Measurements from ENCODE around the gene FGF18.

The FGF18 gene

DNA sequence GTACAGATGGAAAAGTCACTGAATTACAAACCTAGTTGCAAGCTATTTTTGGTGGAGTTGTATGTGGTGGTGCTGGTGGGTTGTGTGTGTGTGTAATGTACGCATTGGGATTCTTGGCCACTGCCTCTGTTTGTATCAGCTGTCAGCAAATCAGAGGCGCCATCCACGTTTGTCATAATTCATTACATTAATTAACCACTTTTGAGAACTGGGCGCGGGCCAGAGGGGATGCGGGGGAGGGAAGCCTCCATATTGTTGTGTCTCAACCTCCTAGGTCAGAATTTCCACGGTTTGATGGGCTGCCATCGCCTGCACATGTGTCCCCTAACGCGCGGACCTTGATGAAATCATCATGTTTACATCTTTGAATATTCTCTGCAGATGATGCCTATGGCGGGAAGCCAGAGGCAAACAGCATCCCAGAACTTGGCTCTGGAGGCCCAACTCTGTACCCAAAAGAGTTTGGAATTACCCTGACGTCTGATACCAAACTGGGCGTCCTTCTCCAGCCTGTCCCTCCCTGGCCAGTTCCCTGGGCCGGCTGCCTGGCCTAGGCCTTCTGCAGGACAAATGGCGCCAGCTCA is 54.9 kb downstream of the FGF18 start:
- WGBS, 2 donors (ENCODE audit: extremely low coverage in 2 of 2, insufficient read length in 2 of 2, insufficient replicate concordance in 1 of 2), result no CpG with 5 or more reads among the region's 16 CpGs

DNA sequence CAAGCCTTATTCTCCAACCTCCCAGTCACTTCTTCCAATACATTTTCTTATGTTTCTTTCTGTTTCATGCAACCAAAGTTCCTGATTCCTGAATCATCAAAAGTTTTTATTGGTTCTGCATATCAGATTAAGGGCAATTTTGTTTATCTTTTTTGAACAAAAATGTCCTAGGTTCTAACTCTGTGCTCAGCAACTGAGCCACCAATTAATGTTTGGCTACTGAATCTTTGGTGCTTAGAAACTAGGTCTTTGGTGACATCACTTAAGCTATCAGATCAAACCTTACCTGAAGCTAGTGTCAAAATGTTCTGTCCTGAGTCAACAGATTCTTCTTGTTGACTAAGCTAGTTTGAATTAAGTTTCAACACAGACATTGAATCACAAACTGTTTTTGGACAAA is 56.1 kb downstream of the FGF18 start:
- Histone ChIP-seq H3K4me1 (ENCODE audit: control insufficient read depth in 2 of 2, insufficient read depth in 1 of 2, low read depth in 1 of 2, low read length in 2 of 2) (no peaks in the 10 kb centered on the region), H3K14ac (ENCODE audit: low read length) (no peak overlapping the region), H2BK5ac (ENCODE audit: low read length) (no peak overlapping the region), H2BK12ac (ENCODE audit: low read length) (no peak overlapping the region), H4K91ac (ENCODE audit: low read depth, low read length, poor library complexity) (no peak overlapping the region), H3K27ac (replicated peaks; ENCODE audit: low read length) (no peak overlapping the region), H2BK120ac (ENCODE audit: low read depth, low read length) (no peak overlapping the region), H3K36me3 (replicated peaks in 1 of 2; ENCODE audit: control insufficient read depth in 2 of 2, insufficient read depth in 2 of 2, low read length in 2 of 2) (no peaks in the 10 kb centered on the region), H3K18ac (ENCODE audit: low read length) (no peak overlapping the region), H3K23ac (ENCODE audit: low read depth, low read length, poor library complexity) (no peak overlapping the region), H4K8ac (ENCODE audit: low read depth, low read length) (no peak overlapping the region), H3K79me1 (ENCODE audit: low read depth, low read length) (no peaks in the 10 kb centered on the region), H3K9me3 (replicated peaks in 1 of 2; ENCODE audit: control insufficient read depth in 2 of 2, insufficient read depth in 1 of 2, low read depth in 1 of 2, low read length in 2 of 2) (peaks cover 0 to 4% of the 10 kb centered on the region in 2 donors), H3K4me3 (ENCODE audit: low read length in 2 of 2) (no peak overlapping the region), H3K27me3 (ENCODE audit: control insufficient read depth in 3 of 3, insufficient read depth in 3 of 3, low read depth in 1 of 3, low read length in 3 of 3) (peaks cover 0 to 10% (median 0%) of the 10 kb centered on the region in 3 experiments), H3K9ac (ENCODE audit: low read depth, low read length, poor library complexity) (no peak overlapping the region), H2BK15ac (ENCODE audit: low read length) (no peak overlapping the region), H3K4me2 (ENCODE audit: insufficient read depth, low read length, poor library complexity, severe bottlenecking) (no peak overlapping the region), H2AK5ac (ENCODE audit: low read depth, low read length) (no peak overlapping the region), H2AFZ (ENCODE audit: low read length) (no peak overlapping the region), H3K4ac (ENCODE audit: low read length) (no peak overlapping the region)
- DNase-seq (ENCODE audit: low spot score), result no peak

More for the DNA sequence above, 54.9 kb downstream of the FGF18 start:
- H3K4me1 ChIP-seq (ENCODE audit: control insufficient read depth in 2 of 2, insufficient read depth in 1 of 2, low read depth in 1 of 2, low read length in 2 of 2), result peaks cover 2 to 4% of the 10 kb centered on the region in 2 donors
- H3K79me1 ChIP-seq (ENCODE audit: low read depth, low read length), result no peaks in the 10 kb centered on the region
- no peak overlapping the region for H2BK12ac ChIP-seq (ENCODE audit: low read length)
- no peak overlapping the region for H3K23ac ChIP-seq (ENCODE audit: low read depth, low read length, poor library complexity)
- no peak overlapping the region for H3K4me3 ChIP-seq (ENCODE audit: low read length in 2 of 2)
- H2BK5ac ChIP-seq (ENCODE audit: low read length), result no peak overlapping the region
- no peaks in the 10 kb centered on the region for H3K36me3 ChIP-seq (replicated peaks in 1 of 2; ENCODE audit: control insufficient read depth in 2 of 2, insufficient read depth in 2 of 2, low read length in 2 of 2)
- H4K91ac ChIP-seq (ENCODE audit: low read depth, low read length, poor library complexity), result no peak overlapping the region
- H3K4ac ChIP-seq (ENCODE audit: low read length), result no peak overlapping the region
- no peak overlapping the region for H2AFZ ChIP-seq (ENCODE audit: low read length)
- peaks cover 0 to 4% of the 10 kb centered on the region in 2 donors for H3K9me3 ChIP-seq (replicated peaks in 1 of 2; ENCODE audit: control insufficient read depth in 2 of 2, insufficient read depth in 1 of 2, low read depth in 1 of 2, low read length in 2 of 2)
- no peak overlapping the region for H3K4me2 ChIP-seq (ENCODE audit: insufficient read depth, low read length, poor library complexity, severe bottlenecking)
- H2AK5ac ChIP-seq (ENCODE audit: low read depth, low read length), result no peak overlapping the region
- H3K14ac ChIP-seq (ENCODE audit: low read length), result no peak overlapping the region
- H3K27ac ChIP-seq (replicated peaks; ENCODE audit: low read length), result no peak overlapping the region
- H4K8ac ChIP-seq (ENCODE audit: low read depth, low read length), result no peak overlapping the region
- no peak for DNase-seq (ENCODE audit: low spot score)
- H3K18ac ChIP-seq (ENCODE audit: low read length), result no peak overlapping the region
- no peak overlapping the region for H3K9ac ChIP-seq (ENCODE audit: low read depth, low read length, poor library complexity)
- peaks cover 0 to 9% (median 0%) of the 10 kb centered on the region in 3 experiments for H3K27me3 ChIP-seq (ENCODE audit: control insufficient read depth in 3 of 3, insufficient read depth in 3 of 3, low read depth in 1 of 3, low read length in 3 of 3)
- H2BK120ac ChIP-seq (ENCODE audit: low read depth, low read length), result no peak overlapping the region
- no peak overlapping the region for H2BK15ac ChIP-seq (ENCODE audit: low read length)

DNA sequence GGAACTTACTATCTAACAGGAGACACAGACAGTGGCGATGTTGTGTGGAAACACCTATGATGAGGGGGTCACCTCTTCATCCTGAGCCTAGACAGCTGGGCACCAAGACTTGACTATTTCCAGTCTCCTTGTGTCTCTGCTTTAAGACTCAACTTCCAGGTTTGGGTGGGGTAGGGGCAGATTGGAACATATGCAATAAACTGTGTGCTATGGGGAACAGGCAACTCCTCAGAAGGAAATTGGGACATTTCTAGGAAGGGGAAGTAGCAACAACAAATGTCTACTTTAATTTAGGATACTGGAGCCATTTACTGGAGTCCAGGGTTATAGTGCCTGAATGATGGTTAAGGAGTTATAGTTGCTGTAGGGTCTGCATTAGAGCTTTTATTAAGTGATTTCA is 57.3 kb downstream of the FGF18 start:
- H3K36me3 ChIP-seq (replicated peaks in 1 of 2; ENCODE audit: control insufficient read depth in 2 of 2, insufficient read depth in 2 of 2, low read length in 2 of 2), result no peaks in the 10 kb centered on the region
- no peaks in the 10 kb centered on the region for H3K79me1 ChIP-seq (ENCODE audit: low read depth, low read length)
- H3K4me1 ChIP-seq (ENCODE audit: control insufficient read depth in 2 of 2, insufficient read depth in 1 of 2, low read depth in 1 of 2, low read length in 2 of 2), result no peaks in the 10 kb centered on the region
- no peak overlapping the region for H2AK5ac ChIP-seq (ENCODE audit: low read depth, low read length)
- peaks cover 0 to 13% (median 0%) of the 10 kb centered on the region in 3 experiments for H3K27me3 ChIP-seq (ENCODE audit: control insufficient read depth in 3 of 3, insufficient read depth in 3 of 3, low read depth in 1 of 3, low read length in 3 of 3)
- no peak overlapping the region for H3K9ac ChIP-seq (ENCODE audit: low read depth, low read length, poor library complexity)
- no peak overlapping the region for H3K4me3 ChIP-seq (ENCODE audit: low read length in 2 of 2)
- H3K4ac ChIP-seq (ENCODE audit: low read length), result no peak overlapping the region
- H2AFZ ChIP-seq (ENCODE audit: low read length), result no peak overlapping the region
- peaks cover 0 to 2% of the 10 kb centered on the region in 2 donors for H3K9me3 ChIP-seq (replicated peaks in 1 of 2; ENCODE audit: control insufficient read depth in 2 of 2, insufficient read depth in 1 of 2, low read depth in 1 of 2, low read length in 2 of 2)
- H2BK5ac ChIP-seq (ENCODE audit: low read length), result no peak overlapping the region
- no peak overlapping the region for H2BK12ac ChIP-seq (ENCODE audit: low read length)
- WGBS, 2 donors (ENCODE audit: extremely low coverage in 2 of 2, insufficient read length in 2 of 2, insufficient replicate concordance in 1 of 2), result no CpG with 5 or more reads among the region's 1 CpG
- no peak overlapping the region for H2BK120ac ChIP-seq (ENCODE audit: low read depth, low read length)
- no peak overlapping the region for H4K91ac ChIP-seq (ENCODE audit: low read depth, low read length, poor library complexity)
- no peak overlapping the region for H3K27ac ChIP-seq (replicated peaks; ENCODE audit: low read length)
- no peak overlapping the region for H2BK15ac ChIP-seq (ENCODE audit: low read length)
- H3K23ac ChIP-seq (ENCODE audit: low read depth, low read length, poor library complexity), result no peak overlapping the region
- no peak overlapping the region for H4K8ac ChIP-seq (ENCODE audit: low read depth, low read length)
- H3K18ac ChIP-seq (ENCODE audit: low read length), result no peak overlapping the region
- H3K4me2 ChIP-seq (ENCODE audit: insufficient read depth, low read length, poor library complexity, severe bottlenecking), result no peak overlapping the region
- no peak overlapping the region for H3K14ac ChIP-seq (ENCODE audit: low read length)
- no peak for DNase-seq (ENCODE audit: low spot score)

DNA sequence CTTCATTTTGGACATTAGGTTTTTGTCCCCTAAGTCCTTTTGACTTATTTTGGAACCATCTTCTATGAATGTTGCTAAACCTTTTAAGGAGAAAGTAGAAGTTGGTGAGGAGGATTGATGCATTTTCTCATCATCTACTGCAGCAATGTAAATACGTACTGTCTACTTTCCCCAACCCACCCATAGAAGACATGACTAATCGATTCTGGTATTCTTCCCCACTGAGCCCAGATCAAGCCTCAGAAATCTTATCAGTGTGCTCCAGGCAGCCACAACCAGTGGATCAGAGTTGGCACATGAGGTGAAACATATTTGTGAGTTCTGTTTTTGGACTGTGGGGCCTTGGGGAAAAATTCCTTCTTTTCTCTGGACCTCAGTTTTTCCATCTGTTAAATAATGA is 57.7 kb downstream of the FGF18 start:
- H3K4me2 ChIP-seq (ENCODE audit: insufficient read depth, low read length, poor library complexity, severe bottlenecking), result no peak overlapping the region
- H3K27ac ChIP-seq (replicated peaks; ENCODE audit: low read length), result no peak overlapping the region
- no peak overlapping the region for H2BK5ac ChIP-seq (ENCODE audit: low read length)
- no peak overlapping the region for H3K18ac ChIP-seq (ENCODE audit: low read length)
- H2BK12ac ChIP-seq (ENCODE audit: low read length), result no peak overlapping the region
- no peak overlapping the region for H3K9ac ChIP-seq (ENCODE audit: low read depth, low read length, poor library complexity)
- H3K27me3 ChIP-seq (ENCODE audit: control insufficient read depth in 3 of 3, insufficient read depth in 3 of 3, low read depth in 1 of 3, low read length in 3 of 3), result peaks cover 0 to 13% (median 0%) of the 10 kb centered on the region in 3 experiments
- H3K4ac ChIP-seq (ENCODE audit: low read length), result no peak overlapping the region
- no peaks in the 10 kb centered on the region for H3K79me1 ChIP-seq (ENCODE audit: low read depth, low read length)
- peaks cover 2% of the 10 kb centered on the region in 2 donors for H3K4me1 ChIP-seq (ENCODE audit: control insufficient read depth in 2 of 2, insufficient read depth in 1 of 2, low read depth in 1 of 2, low read length in 2 of 2)
- no peak overlapping the region for H2BK120ac ChIP-seq (ENCODE audit: low read depth, low read length)
- no peak overlapping the region for H3K4me3 ChIP-seq (ENCODE audit: low read length in 2 of 2)
- no peak overlapping the region for H2AK5ac ChIP-seq (ENCODE audit: low read depth, low read length)
- no peak overlapping the region for H4K91ac ChIP-seq (ENCODE audit: low read depth, low read length, poor library complexity)
- H4K8ac ChIP-seq (ENCODE audit: low read depth, low read length), result no peak overlapping the region
- peaks cover 0 to 2% of the 10 kb centered on the region in 2 donors for H3K9me3 ChIP-seq (replicated peaks in 1 of 2; ENCODE audit: control insufficient read depth in 2 of 2, insufficient read depth in 1 of 2, low read depth in 1 of 2, low read length in 2 of 2)
- no peak overlapping the region for H3K14ac ChIP-seq (ENCODE audit: low read length)
- H2AFZ ChIP-seq (ENCODE audit: low read length), result no peak overlapping the region
- H3K36me3 ChIP-seq (replicated peaks in 1 of 2; ENCODE audit: control insufficient read depth in 2 of 2, insufficient read depth in 2 of 2, low read length in 2 of 2), result no peaks in the 10 kb centered on the region
- H2BK15ac ChIP-seq (ENCODE audit: low read length), result no peak overlapping the region
- no peak for DNase-seq (ENCODE audit: low spot score)
- WGBS, 2 donors (ENCODE audit: extremely low coverage in 2 of 2, insufficient read length in 2 of 2, insufficient replicate concordance in 1 of 2), result no CpG with 5 or more reads among the region's 2 CpGs
- H3K23ac ChIP-seq (ENCODE audit: low read depth, low read length, poor library complexity), result no peak overlapping the region
